ENCODE results near the gene RNASE11. TPM values are rescaled to one million over a fixed set of nuclear protein-coding genes. Genes with fewer than 3 reads are reported as not detected.

The RNASE11 gene
- total and polyA plus RNA-seq, 2 of the 4 experiments (the other 2 are of a cell fraction): not detected

DNA sequence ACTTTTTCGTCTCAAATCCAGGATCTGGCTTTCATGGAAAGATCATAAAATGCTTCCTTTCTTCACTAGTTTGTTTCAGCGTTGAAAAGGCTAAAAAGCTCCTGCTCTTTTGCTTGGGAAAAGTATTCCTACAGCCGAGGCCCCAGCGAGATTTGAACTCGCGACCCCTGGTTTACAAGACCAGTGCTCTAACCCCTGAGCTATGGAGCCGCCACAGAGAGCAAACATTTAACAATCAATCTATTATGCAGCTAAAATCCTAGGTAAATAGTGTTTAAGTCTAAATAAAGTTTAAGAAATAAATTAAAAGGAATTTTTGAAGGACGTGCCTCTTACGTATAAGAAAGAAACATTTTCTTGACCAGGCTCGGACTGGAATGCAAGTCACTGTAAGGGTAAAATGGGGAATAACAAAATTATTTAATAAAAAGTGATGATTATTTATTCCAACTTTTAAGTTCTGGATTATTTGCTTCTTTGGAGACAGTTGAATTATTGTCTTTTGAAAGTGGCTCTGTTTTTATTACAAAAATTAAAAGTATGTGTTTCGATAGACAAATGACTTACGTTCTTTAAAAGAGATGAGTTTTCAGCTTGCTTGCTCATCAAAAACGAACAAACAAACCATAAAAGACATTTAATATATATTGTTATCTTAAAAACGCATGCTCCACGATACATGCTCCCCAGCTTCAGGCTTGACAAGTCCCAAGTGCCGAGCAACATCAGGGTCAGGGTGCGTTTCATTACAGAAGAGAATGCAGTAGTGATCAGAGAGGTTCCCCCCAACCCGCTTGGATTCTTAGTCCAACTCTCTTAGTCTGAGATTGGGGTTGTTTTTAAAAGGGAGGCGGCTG, 43.5 kb upstream of the RNASE11 start:
- Histone ChIP-seq H2BK120ac (ENCODE audit: low read depth, low read length) (no peak overlapping the region), H2AFZ (replicated peaks; ENCODE audit: low read length, poor library complexity) (no peak overlapping the region), H3K27me3 (ENCODE audit: control insufficient read depth, insufficient read depth, low read length) (peaks cover 4% of the 10 kb centered on the region), H3K18ac (ENCODE audit: low read depth, low read length) (no peak overlapping the region), H3K4ac (ENCODE audit: low read depth, low read length) (no peak overlapping the region), H3K23ac (ENCODE audit: low read depth, low read length) (no peak overlapping the region), H3K56ac (ENCODE audit: extremely low read depth, insufficient read depth, low read length) (no peak overlapping the region), H3K9me3 (ENCODE audit: control insufficient read depth, insufficient read depth, low read length) (no peaks in the 10 kb centered on the region), H3K79me1 (ENCODE audit: low read depth in 1 of 2, low read length in 2 of 2) (no peaks in the 10 kb centered on the region), H4K20me1 (ENCODE audit: insufficient read depth, low read length) (peaks cover 4% of the 10 kb centered on the region; the same call in 1 of the 2 replicates), H2BK5ac (ENCODE audit: low read depth, low read length, poor library complexity, severe bottlenecking) (no peak overlapping the region), H2AK9ac (replicated peaks; ENCODE audit: low read depth, low read length, poor library complexity) (no peak overlapping the region), H4K5ac (ENCODE audit: low read depth, low read length) (no peak overlapping the region), H3K4me3 (ENCODE audit: insufficient read depth, low read depth, low read length) (peak overlapping the region; percentile 56; the same call in 1 of the 2 replicates), H3K14ac (replicated peaks; ENCODE audit: low read depth, low read length) (no peak overlapping the region), H4K91ac (ENCODE audit: insufficient read depth, low read depth, low read length) (no peak overlapping the region), H2BK15ac (ENCODE audit: low read depth, low read length) (no peak overlapping the region), H3K9me1 (ENCODE audit: insufficient read depth, low read length) (no peaks in the 10 kb centered on the region), H2BK20ac (ENCODE audit: low read depth, low read length) (no peak overlapping the region), H3K9ac (ENCODE audit: low read depth, low read length) (no peak overlapping the region), H4K8ac (ENCODE audit: low read depth in 2 of 2, low read length in 2 of 2) (no peak overlapping the region), H2AK5ac (ENCODE audit: low read depth, low read length) (no peak overlapping the region), H3K27ac (ENCODE audit: insufficient read depth, low read length) (no peak overlapping the region), H3K4me1 (ENCODE audit: control insufficient read depth, insufficient read depth, low read length) (peaks cover 4% of the 10 kb centered on the region; the same call in 1 of the 2 replicates), H3K36me3 (ENCODE audit: control insufficient read depth, insufficient read depth, low read length) (no peaks in the 10 kb centered on the region), H3K4me2 (ENCODE audit: low read depth, low read length) (peak overlapping the region; percentile 93)
- WGBS, 2 experiments (ENCODE audit: extremely low coverage in 2 of 2, insufficient read length in 1 of 2): no CpG with 5 or more reads among the region's 19 CpGs
- dilution Hi-C loops (cut with HindIII; ENCODE audit: low sequenced_read_pairs, unreplicated experiment) (no loop called here), in situ Hi-C loops (cut with MboI; ENCODE audit: low sequenced_read_pairs) (loop anchor here (5.0 kb wide), 1 partner anchor 51 kb away; the partner anchor contains the start of gene RNASE4), intact Hi-C loops (cut with micrococcal nuclease) (loop anchor here (2.0 to 5.0 kb wide), 2 partner anchors 18 to 341 kb away; no protein-coding TSS in a partner anchor)
- ChIA-PET CTCF (interaction anchor here (0.6 to 0.8 kb wide), 4 partner anchors 22 to 736 kb away, joined by 3 to 5 read pairs (median 3); no protein-coding TSS in a partner anchor), POLR2A (ENCODE audit: unreplicated experiment) (interaction anchor here (0.6 kb wide), 1 partner anchor 60 kb away, joined by 4 read pairs; no protein-coding TSS in a partner anchor)
- peak; percentile 73 for ATAC-seq (ENCODE audit: low read depth)
- DNase-seq: peak; percentile 70
- BruUV-seq (replicated peaks): no TSS peak
- TF ChIP-seq MAFK (IDR thresholded peaks at IDR 0.05; ENCODE audit: low read depth, low read length) (no peak), FOS (IDR thresholded peaks at IDR 0.05; ENCODE audit: low read depth, low read length) (peak; percentile 88)
- TF ChIP-seq, protein P1, sequence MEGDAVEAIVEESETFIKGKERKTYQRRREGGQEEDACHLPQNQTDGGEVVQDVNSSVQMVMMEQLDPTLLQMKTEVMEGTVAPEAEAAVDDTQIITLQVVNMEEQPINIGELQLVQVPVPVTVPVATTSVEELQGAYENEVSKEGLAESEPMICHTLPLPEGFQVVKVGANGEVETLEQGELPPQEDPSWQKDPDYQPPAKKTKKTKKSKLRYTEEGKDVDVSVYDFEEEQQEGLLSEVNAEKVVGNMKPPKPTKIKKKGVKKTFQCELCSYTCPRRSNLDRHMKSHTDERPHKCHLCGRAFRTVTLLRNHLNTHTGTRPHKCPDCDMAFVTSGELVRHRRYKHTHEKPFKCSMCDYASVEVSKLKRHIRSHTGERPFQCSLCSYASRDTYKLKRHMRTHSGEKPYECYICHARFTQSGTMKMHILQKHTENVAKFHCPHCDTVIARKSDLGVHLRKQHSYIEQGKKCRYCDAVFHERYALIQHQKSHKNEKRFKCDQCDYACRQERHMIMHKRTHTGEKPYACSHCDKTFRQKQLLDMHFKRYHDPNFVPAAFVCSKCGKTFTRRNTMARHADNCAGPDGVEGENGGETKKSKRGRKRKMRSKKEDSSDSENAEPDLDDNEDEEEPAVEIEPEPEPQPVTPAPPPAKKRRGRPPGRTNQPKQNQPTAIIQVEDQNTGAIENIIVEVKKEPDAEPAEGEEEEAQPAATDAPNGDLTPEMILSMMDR (conservative IDR thresholded peaks at IDR 0.05; ENCODE audit: low read depth, low read length): no peak

Measured in IMR-90 (cell line).